Measurements from ENCODE around the gene PCDHGB3.
"Not testable (repeated sequence)": the region's sequence is repeated elsewhere in the genome, so short reads cannot be mapped to it uniquely, and the experiment has no call there.

The PCDHGB3 gene

GRCh38 chr5:141389153-141390042 lies 19.4 kb downstream of the PCDHGB3 start:
- intact Hi-C loops (cut with DNase I), result no loop called here
- peak in 1 of 10 donors; percentile 80 for DNase-seq

- intact Hi-C loops (cut with DNase I), result no loop called here
- DNase-seq, result no peak
These were observed 22.6 kb downstream of the PCDHGB3 start, which contains the start of gene PCDHGA8 for GRCh38 chr5:141392429-141393198. PCDHGA8 (plus strand) TSS chr5:141392633; CDS start chr5:141392814, 181 bp downstream.

GRCh38 chr5:141393267-141393666 lies 23.2 kb downstream of the PCDHGB3 start:
- no peak for DNase-seq
- intact Hi-C loops (cut with DNase I), result no loop called here

- intact Hi-C loops (cut with DNase I), result not testable (repeated sequence)
- DNase-seq, result peak in 1 of 10 donors; percentile 66
These were observed 24.6 kb downstream of the PCDHGB3 start for GRCh38 chr5:141394401-141395187.

- intact Hi-C loops (cut with DNase I); DNase-seq: not testable (repeated sequence)
These were observed 27.9 kb downstream of the PCDHGB3 start, which contains the start of gene PCDHGB5 for GRCh38 chr5:141397756-141398551. PCDHGB5 (plus strand) TSS chr5:141397947; CDS start chr5:141398128, 181 bp downstream.

GRCh38 chr5:141398608-141399007 lies 28.6 kb downstream of the PCDHGB3 start:
- DNase-seq, result no peak
- intact Hi-C loops (cut with DNase I), result no loop called here

- intact Hi-C loops (cut with DNase I), result no loop called here
- peak in 2 of 10 donors; percentile 51 to 71 for DNase-seq
These were observed 29.7 kb downstream of the PCDHGB3 start for GRCh38 chr5:141399555-141400258.

- intact Hi-C loops (cut with DNase I), result no loop called here
- DNase-seq, result peak in 4 of 10 donors; percentile 22 to 72 (median 50)
These were observed 32.7 kb downstream of the PCDHGB3 start, which contains the start of gene PCDHGA9 for GRCh38 chr5:141402553-141403243. PCDHGA9 (plus strand) TSS chr5:141402778; CDS start chr5:141402953, 175 bp downstream.

GRCh38 chr5:141403387-141403786 lies 33.3 kb downstream of the PCDHGB3 start:
- intact Hi-C loops (cut with DNase I), result no loop called here
- peak in 1 of 10 donors; percentile 72 for DNase-seq

GRCh38 chr5:141407790-141408505 lies 37.9 kb downstream of the PCDHGB3 start, which contains the start of gene PCDHGB6:
PCDHGB6 (plus strand) TSS chr5:141408021; CDS start chr5:141408203, 182 bp downstream.
- intact Hi-C loops (cut with DNase I), result not testable (repeated sequence)
- peak in 2 of 10 donors; percentile 65 to 70 for DNase-seq

- peak in 2 of 10 donors; percentile 43 to 73 for DNase-seq
- intact Hi-C loops (cut with DNase I), result no loop called here
These were observed 39.7 kb downstream of the PCDHGB3 start for GRCh38 chr5:141409598-141410306.

- DNase-seq, result no peak
- intact Hi-C loops (cut with DNase I), result no loop called here
These were observed 41.5 kb downstream of the PCDHGB3 start for GRCh38 chr5:141411575-141411974.

GRCh38 chr5:141412854-141413539 lies 43.0 kb downstream of the PCDHGB3 start, which contains the start of gene PCDHGA10:
PCDHGA10 (plus strand) TSS chr5:141412987; CDS start chr5:141413176, 189 bp downstream.
- DNase-seq, result peak in 3 of 10 donors; percentile 6 to 75 (median 73)
- intact Hi-C loops (cut with DNase I), result no loop called here

GRCh38 chr5:141413540-141414069 lies 43.6 kb downstream of the PCDHGB3 start:
- intact Hi-C loops (cut with DNase I), result no loop called here
- peak in 2 of 10 donors; percentile 40 to 49 for DNase-seq

- intact Hi-C loops (cut with DNase I), result loop anchor here (5.0 kb wide), 1 partner anchor 108 kb away; no protein-coding TSS in a partner anchor
- DNase-seq, result peak in 1 of 10 donors; percentile 73
These were observed 44.7 kb downstream of the PCDHGB3 start for GRCh38 chr5:141414548-141415274.
